Parathyroid adenoma (tissue), 2 donors: Measurements from ENCODE around the gene FRA10AC1.
"Not testable (repeated sequence)": the region's sequence is repeated elsewhere in the genome, so short reads cannot be mapped to it uniquely, and the experiment has no call there.

Experiments
- H2AFZ ChIP-seq: fragments of 300-600 bp; sonication (generic); one replicate; pipeline ENCODE4 v1.7.0; 2017; ENCODE audit warnings: antibody characterized with exemption, mild to moderate bottlenecking
- H3K27ac ChIP-seq: fragments of 300-600 bp; sonication (generic); one replicate; pipeline ENCODE4 v1.7.0; 2017
- H3K27me3 ChIP-seq: fragments of 300-600 bp; sonication (generic); one replicate; pipeline ENCODE4 v1.7.0; 2017; ENCODE audit warnings: low read length; ENCODE audit not compliant: control insufficient read depth, insufficient read depth
- H3K36me3 ChIP-seq: fragments of 300-600 bp; sonication (generic); one replicate; pipeline ENCODE4 v1.7.0; 2017; ENCODE audit warnings: low read length; ENCODE audit not compliant: control insufficient read depth, insufficient read depth
- H3K4me1 ChIP-seq: fragments of 300-600 bp; sonication (generic); one replicate; pipeline ENCODE4 v1.7.0; 2017; ENCODE audit warnings: control low read depth
- H3K4me2 ChIP-seq: fragments of 300-600 bp; sonication (generic); one replicate; pipeline ENCODE4 v1.7.0; 2017; ENCODE audit warnings: low read length
- H3K4me3 ChIP-seq: fragments of 300-600 bp; sonication (generic); one replicate; pipeline ENCODE4 v1.7.0; 2017; ENCODE audit warnings: low read depth, low read length
- H3K79me2 ChIP-seq: fragments of 300-600 bp; sonication (generic); one replicate; pipeline ENCODE4 v1.7.0; 2017; ENCODE audit warnings: control low read depth
- H3K9ac ChIP-seq: fragments of 300-600 bp; sonication (generic); one replicate; pipeline ENCODE4 v1.7.0; 2017; ENCODE audit warnings: mild to moderate bottlenecking
- H3K9me3 ChIP-seq: fragments of 300-600 bp; sonication (generic); one replicate; pipeline ENCODE4 v1.7.0; 2017; ENCODE audit warnings: low read length; ENCODE audit not compliant: control insufficient read depth
- CTCF ChIP-seq: fragments of 300-600 bp; sonication (generic); IDR thresholded peaks from one replicate; pipeline ENCODE4 v1.7.0; 2017; ENCODE audit warnings: antibody characterized with exemption, mild to moderate bottlenecking
- donor health status: primary hyperparathyroidism.

The FRA10AC1 gene

GRCh38 chr10:93697207-93697606 is 5.2 kb downstream of the FRA10AC1 start:
- no peak for TF ChIP-seq CTCF
- no peaks in the 10 kb centered on the region for H3K36me3 ChIP-seq

GRCh38 chr10:93696582-93696981 is 5.8 kb downstream of the FRA10AC1 start:
- H3K9me3 ChIP-seq, H3K4me3 ChIP-seq, H3K4me2 ChIP-seq, H3K27ac ChIP-seq, H2AFZ ChIP-seq, H3K36me3 ChIP-seq, H3K27me3 ChIP-seq, H3K4me1 ChIP-seq, H3K9ac ChIP-seq, H3K79me2 ChIP-seq: not testable (repeated sequence)

More at GRCh38 chr10:93697207-93697606, 5.2 kb downstream of the FRA10AC1 start:
- H3K4me3 ChIP-seq = no peak overlapping the region
- H3K9ac ChIP-seq = no peak overlapping the region
- H2AFZ ChIP-seq = no peak overlapping the region
- H3K9me3 ChIP-seq = no peaks in the 10 kb centered on the region
- H3K4me1 ChIP-seq = peaks cover 5% of the 10 kb centered on the region
- H3K4me2 ChIP-seq = no peak overlapping the region
- H3K27me3 ChIP-seq = no peaks in the 10 kb centered on the region
- H3K79me2 ChIP-seq = no peaks in the 10 kb centered on the region
- no peak overlapping the region for H3K27ac ChIP-seq

- H2AFZ ChIP-seq = no peak overlapping the region
- TF ChIP-seq CTCF = no peak
- H3K9me3 ChIP-seq = no peaks in the 10 kb centered on the region
- H3K4me2 ChIP-seq = no peak overlapping the region
- H3K79me2 ChIP-seq = no peaks in the 10 kb centered on the region
- no peak overlapping the region for H3K27ac ChIP-seq
- H3K9ac ChIP-seq = no peak overlapping the region
- H3K4me1 ChIP-seq = no peaks in the 10 kb centered on the region
- H3K27me3 ChIP-seq = no peaks in the 10 kb centered on the region
- no peaks in the 10 kb centered on the region for H3K36me3 ChIP-seq
- H3K4me3 ChIP-seq = no peak overlapping the region
These were observed 6.7 kb downstream of the FRA10AC1 start for GRCh38 chr10:93695740-93696139.

- Histone ChIP-seq H3K27me3 (no peaks in the 10 kb centered on the region), H3K27ac (no peak overlapping the region), H3K4me2 (no peak overlapping the region), H3K79me2 (no peaks in the 10 kb centered on the region), H3K4me1 (no peaks in the 10 kb centered on the region), H3K9ac (no peak overlapping the region), H3K4me3 (no peak overlapping the region), H3K36me3 (no peaks in the 10 kb centered on the region), H3K9me3 (no peaks in the 10 kb centered on the region), H2AFZ (no peak overlapping the region)
- TF ChIP-seq CTCF = no peak
These were observed 14.7 kb downstream of the FRA10AC1 start for GRCh38 chr10:93687737-93688136.

GRCh38 chr10:93680412-93681047 is 21.9 kb downstream of the FRA10AC1 start:
- no peak overlapping the region for H3K4me3 ChIP-seq
- H3K9ac ChIP-seq = no peak overlapping the region
- H3K79me2 ChIP-seq = no peaks in the 10 kb centered on the region
- peak; percentile 13 for TF ChIP-seq CTCF
- no peaks in the 10 kb centered on the region for H3K27me3 ChIP-seq
- no peaks in the 10 kb centered on the region for H3K9me3 ChIP-seq
- no peak overlapping the region for H3K4me2 ChIP-seq
- H3K4me1 ChIP-seq = no peaks in the 10 kb centered on the region
- no peak overlapping the region for H2AFZ ChIP-seq
- H3K36me3 ChIP-seq = no peaks in the 10 kb centered on the region
- H3K27ac ChIP-seq = no peak overlapping the region
